ENCODE data around the gene GIGYF2. TPM values are rescaled to one million over a fixed set of nuclear protein-coding genes. Genes with fewer than 3 reads are reported as not detected.

The GIGYF2 gene, protein sequence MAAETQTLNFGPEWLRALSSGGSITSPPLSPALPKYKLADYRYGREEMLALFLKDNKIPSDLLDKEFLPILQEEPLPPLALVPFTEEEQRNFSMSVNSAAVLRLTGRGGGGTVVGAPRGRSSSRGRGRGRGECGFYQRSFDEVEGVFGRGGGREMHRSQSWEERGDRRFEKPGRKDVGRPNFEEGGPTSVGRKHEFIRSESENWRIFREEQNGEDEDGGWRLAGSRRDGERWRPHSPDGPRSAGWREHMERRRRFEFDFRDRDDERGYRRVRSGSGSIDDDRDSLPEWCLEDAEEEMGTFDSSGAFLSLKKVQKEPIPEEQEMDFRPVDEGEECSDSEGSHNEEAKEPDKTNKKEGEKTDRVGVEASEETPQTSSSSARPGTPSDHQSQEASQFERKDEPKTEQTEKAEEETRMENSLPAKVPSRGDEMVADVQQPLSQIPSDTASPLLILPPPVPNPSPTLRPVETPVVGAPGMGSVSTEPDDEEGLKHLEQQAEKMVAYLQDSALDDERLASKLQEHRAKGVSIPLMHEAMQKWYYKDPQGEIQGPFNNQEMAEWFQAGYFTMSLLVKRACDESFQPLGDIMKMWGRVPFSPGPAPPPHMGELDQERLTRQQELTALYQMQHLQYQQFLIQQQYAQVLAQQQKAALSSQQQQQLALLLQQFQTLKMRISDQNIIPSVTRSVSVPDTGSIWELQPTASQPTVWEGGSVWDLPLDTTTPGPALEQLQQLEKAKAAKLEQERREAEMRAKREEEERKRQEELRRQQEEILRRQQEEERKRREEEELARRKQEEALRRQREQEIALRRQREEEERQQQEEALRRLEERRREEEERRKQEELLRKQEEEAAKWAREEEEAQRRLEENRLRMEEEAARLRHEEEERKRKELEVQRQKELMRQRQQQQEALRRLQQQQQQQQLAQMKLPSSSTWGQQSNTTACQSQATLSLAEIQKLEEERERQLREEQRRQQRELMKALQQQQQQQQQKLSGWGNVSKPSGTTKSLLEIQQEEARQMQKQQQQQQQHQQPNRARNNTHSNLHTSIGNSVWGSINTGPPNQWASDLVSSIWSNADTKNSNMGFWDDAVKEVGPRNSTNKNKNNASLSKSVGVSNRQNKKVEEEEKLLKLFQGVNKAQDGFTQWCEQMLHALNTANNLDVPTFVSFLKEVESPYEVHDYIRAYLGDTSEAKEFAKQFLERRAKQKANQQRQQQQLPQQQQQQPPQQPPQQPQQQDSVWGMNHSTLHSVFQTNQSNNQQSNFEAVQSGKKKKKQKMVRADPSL (N-terminal part only)
- 28.0 and 36.6 TPM in 2 replicates for total RNA-seq

DNA sequence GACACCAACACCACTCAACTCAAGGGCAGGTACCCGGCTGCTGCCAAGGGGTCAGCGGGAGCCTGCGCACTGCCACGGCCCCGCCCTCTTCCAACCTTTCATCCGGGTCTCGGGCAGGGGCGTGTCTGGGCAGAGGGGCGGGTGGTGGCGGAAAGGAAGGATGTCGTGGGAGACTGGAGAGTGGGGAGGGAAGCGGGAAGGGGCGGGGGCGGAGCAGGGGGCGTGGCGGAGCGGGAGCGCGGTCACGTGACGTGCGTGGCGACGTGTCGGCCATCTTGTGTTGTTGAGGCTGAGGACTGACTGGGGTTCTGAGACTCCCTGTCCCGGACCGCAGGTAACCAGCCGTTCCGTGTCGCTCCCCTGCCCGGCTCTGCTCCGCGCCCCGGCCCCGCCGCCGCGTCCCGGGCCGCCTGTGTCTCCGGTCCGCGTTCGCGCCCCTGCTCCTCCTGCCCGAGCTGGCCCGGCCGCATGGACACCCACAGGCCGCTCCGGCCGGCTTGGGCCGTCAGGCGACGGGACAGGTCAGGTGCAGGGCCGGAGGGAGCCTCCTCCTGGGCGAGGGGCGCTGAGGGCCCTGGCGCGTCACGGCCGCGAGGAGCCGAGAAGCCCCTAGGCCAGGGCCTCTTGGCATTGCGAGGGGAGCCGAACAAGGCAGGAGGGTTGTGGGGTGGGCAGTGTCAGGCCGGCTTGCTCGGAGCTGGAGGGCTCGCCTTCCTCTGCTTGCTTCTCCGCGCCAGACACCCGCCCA lies at the start of gene GIGYF2:
GIGYF2 (plus strand) TSS at position 273 of the 748 bp plus-strand sequence. CDS start 37,867 bp downstream, outside the sequence.

DNA sequence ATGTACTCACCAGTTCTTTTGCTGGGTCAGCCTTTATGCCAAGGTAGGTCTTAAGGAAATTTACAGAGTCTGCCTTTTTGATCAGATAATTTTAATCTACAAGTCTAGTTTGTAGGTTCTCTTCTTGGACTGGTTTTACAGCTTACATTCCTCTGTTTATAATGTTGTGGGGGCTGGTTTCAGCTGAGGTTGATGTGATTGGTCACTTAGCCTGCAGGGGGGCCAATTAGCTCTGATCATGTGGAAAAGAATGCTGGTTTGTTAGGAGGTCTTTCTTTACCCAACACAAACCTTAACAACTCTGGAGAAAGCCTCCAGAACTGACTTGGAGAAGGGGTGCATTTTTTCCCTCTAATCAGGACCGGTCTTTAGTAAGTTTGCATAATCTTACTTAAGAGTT lies 79.3 kb downstream of the GIGYF2 start, which contains the start of gene KCNJ13:
KCNJ13 (minus strand) TSS at position 131 of the 400 bp plus-strand sequence. CDS start 5,203 bp downstream, outside the sequence.

DNA sequence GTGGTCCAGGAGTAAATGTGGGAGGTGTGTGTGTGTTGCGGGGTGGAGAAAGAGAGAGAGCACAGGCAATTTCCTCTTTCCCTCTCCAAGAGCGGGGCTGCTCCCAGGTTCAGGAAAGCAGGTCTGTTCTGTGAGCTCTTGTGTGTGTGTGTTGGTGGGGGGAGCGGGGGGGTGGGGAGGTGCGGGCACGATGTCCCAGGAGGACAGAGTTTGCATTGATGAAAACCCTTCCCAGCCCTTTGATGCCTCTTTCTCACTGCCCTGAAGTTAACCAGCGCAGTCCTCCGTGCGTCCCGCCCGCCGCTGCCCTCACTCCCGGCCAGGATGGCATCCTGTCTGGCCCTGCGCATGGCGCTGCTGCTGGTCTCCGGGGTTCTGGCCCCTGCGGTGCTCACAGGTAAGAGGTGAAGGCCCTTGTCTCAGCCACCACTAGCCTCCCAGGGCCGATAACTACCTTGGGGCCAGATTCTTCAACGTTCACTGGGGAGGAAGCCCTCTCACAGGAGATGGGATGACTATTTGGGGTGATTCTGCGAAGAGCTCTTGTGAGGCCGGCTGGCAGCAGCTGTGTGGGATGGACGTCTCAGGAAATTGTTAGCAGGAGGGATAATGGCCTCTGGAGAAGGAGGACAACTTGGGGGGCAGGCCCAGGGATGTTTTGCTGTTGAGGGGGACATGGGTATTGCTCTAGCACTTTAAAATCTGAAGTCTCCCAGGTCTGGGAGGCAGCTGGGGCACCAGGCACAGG lies 173.1 kb downstream of the GIGYF2 start, which contains the start of gene SNORC:
SNORC (plus strand) TSS at position 247 of the 748 bp plus-strand sequence; CDS start at position 325, 78 bp downstream.

Other genes starting within 250 kb of the GIGYF2 start
- not detected in 2 replicates for gene ALPI, start 241.2 kb upstream of the GIGYF2 start, total RNA-seq
- not detected in 2 replicates for gene ECEL1, start 209.5 kb upstream of the GIGYF2 start, total RNA-seq
- not detected in 2 replicates for gene PRSS56, start 176.9 kb upstream of the GIGYF2 start, total RNA-seq
- not detected in 2 replicates for gene CHRND, start 171.2 kb upstream of the GIGYF2 start, total RNA-seq
- not detected in 2 replicates for gene CHRNG, start 157.6 kb upstream of the GIGYF2 start, total RNA-seq
- 1.8 and 2.0 TPM in 2 replicates for gene TIGD1, start 146.8 kb upstream of the GIGYF2 start, total RNA-seq
- 69.5 and 90.0 TPM in 2 replicates for gene EIF4E2, start 146.6 kb upstream of the GIGYF2 start, total RNA-seq
- gene EFHD1, start 63.7 kb upstream of the GIGYF2 start, total RNA-seq: not detected in 2 replicates
- gene KCNJ13, start 79.2 kb downstream of the GIGYF2 start, total RNA-seq: not detected in 2 replicates
- gene SNORC, start 172.9 kb downstream of the GIGYF2 start, total RNA-seq: under 0.01 and 0.18 TPM in 2 replicates

Measured in myometrial cell (primary cell).